ENCODE results near the gene SCP2D1. TPM values are rescaled to one million over a fixed set of nuclear protein-coding genes. Genes with fewer than 3 reads are reported as not detected.

The SCP2D1 gene
- total RNA-seq, 1 experiment from 2014 or later, result not detected

DNA sequence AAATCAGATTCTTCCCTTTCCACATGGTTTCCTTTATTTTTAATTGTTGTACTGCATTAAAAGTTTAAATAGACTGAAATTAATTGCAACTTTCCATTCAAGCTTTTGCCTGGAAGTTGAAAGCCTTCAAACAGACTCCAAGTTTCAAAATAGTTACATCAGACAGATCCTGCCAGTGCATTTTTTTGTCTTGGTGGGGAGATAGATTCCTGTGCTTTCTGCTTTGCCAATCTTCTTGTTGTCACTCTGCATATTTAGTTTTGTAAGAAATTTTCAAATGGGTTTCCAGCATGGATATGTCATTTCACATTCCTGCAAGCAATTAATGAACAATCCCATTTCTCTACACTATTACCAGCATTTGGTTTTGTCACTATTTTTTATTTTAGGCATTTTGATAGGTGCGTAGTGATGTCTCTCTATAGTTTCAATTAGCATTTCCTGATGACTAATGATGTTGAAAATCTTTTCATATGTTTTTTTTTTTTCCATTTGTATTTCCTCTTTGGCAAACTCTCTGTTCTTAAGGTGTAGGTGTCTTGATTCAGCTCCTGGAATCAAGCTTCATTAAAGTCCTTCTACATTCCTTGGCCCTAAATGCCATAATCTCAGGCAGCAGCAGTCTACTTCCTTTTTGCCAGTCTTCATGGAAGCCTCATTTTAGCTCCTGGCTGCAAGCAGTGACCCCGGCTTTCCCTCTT lies 40.5 kb downstream of the SCP2D1 start:
- no peaks in the 10 kb centered on the region for H3K36me3 Mint-ChIP-seq (ENCODE audit: insufficient read depth, unreplicated experiment)
- H3K4me3 Mint-ChIP-seq (ENCODE audit: unreplicated experiment), result no peak overlapping the region
- no peaks in the 10 kb centered on the region for H3K27me3 Mint-ChIP-seq (ENCODE audit: insufficient read depth, unreplicated experiment)
- BruUV-seq (replicated peaks), result no TSS peak
- DNase-seq (ENCODE audit: unreplicated experiment), result peak; percentile 23
- intact Hi-C loops (cut with micrococcal nuclease), result no loop called here
- ChIA-PET CTCF (interaction anchor here (0.6 to 1.1 kb wide), 2 partner anchors 33 to 106 kb away, joined by 3 read pairs; no protein-coding TSS in a partner anchor), POLR2A (interaction anchor here (0.5 kb wide), 1 partner anchor 317 kb away, joined by 3 read pairs; no protein-coding TSS in a partner anchor)
- H3K4me1 Mint-ChIP-seq (ENCODE audit: insufficient read depth, unreplicated experiment), result peaks cover 40% of the 10 kb centered on the region
- TF ChIP-seq, protein P1, sequence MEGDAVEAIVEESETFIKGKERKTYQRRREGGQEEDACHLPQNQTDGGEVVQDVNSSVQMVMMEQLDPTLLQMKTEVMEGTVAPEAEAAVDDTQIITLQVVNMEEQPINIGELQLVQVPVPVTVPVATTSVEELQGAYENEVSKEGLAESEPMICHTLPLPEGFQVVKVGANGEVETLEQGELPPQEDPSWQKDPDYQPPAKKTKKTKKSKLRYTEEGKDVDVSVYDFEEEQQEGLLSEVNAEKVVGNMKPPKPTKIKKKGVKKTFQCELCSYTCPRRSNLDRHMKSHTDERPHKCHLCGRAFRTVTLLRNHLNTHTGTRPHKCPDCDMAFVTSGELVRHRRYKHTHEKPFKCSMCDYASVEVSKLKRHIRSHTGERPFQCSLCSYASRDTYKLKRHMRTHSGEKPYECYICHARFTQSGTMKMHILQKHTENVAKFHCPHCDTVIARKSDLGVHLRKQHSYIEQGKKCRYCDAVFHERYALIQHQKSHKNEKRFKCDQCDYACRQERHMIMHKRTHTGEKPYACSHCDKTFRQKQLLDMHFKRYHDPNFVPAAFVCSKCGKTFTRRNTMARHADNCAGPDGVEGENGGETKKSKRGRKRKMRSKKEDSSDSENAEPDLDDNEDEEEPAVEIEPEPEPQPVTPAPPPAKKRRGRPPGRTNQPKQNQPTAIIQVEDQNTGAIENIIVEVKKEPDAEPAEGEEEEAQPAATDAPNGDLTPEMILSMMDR (IDR thresholded peaks at IDR 0.05; ENCODE audit: unreplicated experiment), result no peak
- no peaks in the 10 kb centered on the region for H3K9me3 Mint-ChIP-seq (ENCODE audit: unreplicated experiment)
- peak overlapping the region; percentile 74 for H3K27ac Mint-ChIP-seq (ENCODE audit: low read depth, unreplicated experiment)

GRCh38 chr20:18855882-18856281 lies 42.3 kb downstream of the SCP2D1 start:
- intact Hi-C loops (cut with micrococcal nuclease), result no loop called here
- TF ChIP-seq, protein P1 (IDR thresholded peaks at IDR 0.05; ENCODE audit: unreplicated experiment), result no peak
- Mint-ChIP-seq H3K27me3 (ENCODE audit: insufficient read depth, unreplicated experiment) (no peaks in the 10 kb centered on the region), H3K9me3 (ENCODE audit: unreplicated experiment) (peaks cover 8% of the 10 kb centered on the region), H3K4me3 (ENCODE audit: unreplicated experiment) (no peak overlapping the region), H3K27ac (ENCODE audit: low read depth, unreplicated experiment) (no peak overlapping the region), H3K36me3 (ENCODE audit: insufficient read depth, unreplicated experiment) (no peaks in the 10 kb centered on the region), H3K4me1 (ENCODE audit: insufficient read depth, unreplicated experiment) (peaks cover 42% of the 10 kb centered on the region)
- POLR2A ChIA-PET, result no interaction called here
- no peak for DNase-seq (ENCODE audit: unreplicated experiment)
- no TSS peak for BruUV-seq (replicated peaks)
- CTCF ChIA-PET, result no interaction called here

DNA sequence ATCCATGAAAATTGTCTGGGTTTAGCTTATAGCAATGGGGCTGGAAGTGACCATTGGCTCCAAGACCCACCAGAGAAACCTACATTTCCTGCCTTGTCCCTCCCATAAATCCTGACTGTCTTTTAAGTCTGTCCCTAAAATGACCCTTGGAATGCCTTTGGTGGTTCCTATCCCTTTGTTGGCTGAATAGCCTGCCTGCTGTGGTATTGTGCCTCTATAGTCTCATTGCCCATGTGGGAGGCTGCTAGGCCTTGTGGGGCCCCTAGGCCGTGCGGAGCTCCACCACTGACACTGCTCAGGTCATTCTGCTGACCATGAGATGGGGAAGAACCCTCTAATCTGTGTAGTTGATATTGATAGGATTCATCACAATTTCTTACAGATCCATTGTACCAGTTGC lies 43.3 kb downstream of the SCP2D1 start:
- Mint-ChIP-seq H3K4me1 (ENCODE audit: insufficient read depth, unreplicated experiment) (peaks cover 39% of the 10 kb centered on the region), H3K36me3 (ENCODE audit: insufficient read depth, unreplicated experiment) (no peaks in the 10 kb centered on the region), H3K27ac (ENCODE audit: low read depth, unreplicated experiment) (peak overlapping the region; percentile 69), H3K9me3 (ENCODE audit: unreplicated experiment) (peaks cover 8% of the 10 kb centered on the region), H3K27me3 (ENCODE audit: insufficient read depth, unreplicated experiment) (no peaks in the 10 kb centered on the region), H3K4me3 (ENCODE audit: unreplicated experiment) (no peak overlapping the region)
- CTCF ChIA-PET, result no interaction called here
- TF ChIP-seq, protein P1 (IDR thresholded peaks at IDR 0.05; ENCODE audit: unreplicated experiment), result no peak
- BruUV-seq (replicated peaks), result no TSS peak
- POLR2A ChIA-PET, result no interaction called here
- intact Hi-C loops (cut with micrococcal nuclease), result no loop called here
- DNase-seq (ENCODE audit: unreplicated experiment), result no peak

- Mint-ChIP-seq H3K36me3 (ENCODE audit: insufficient read depth, unreplicated experiment) (no peaks in the 10 kb centered on the region), H3K27ac (ENCODE audit: low read depth, unreplicated experiment) (peak overlapping the region; percentile 69), H3K9me3 (ENCODE audit: unreplicated experiment) (peaks cover 8% of the 10 kb centered on the region), H3K27me3 (ENCODE audit: insufficient read depth, unreplicated experiment) (no peaks in the 10 kb centered on the region), H3K4me1 (ENCODE audit: insufficient read depth, unreplicated experiment) (peaks cover 31% of the 10 kb centered on the region), H3K4me3 (ENCODE audit: unreplicated experiment) (no peak overlapping the region)
- intact Hi-C loops (cut with micrococcal nuclease), result no loop called here
- BruUV-seq (replicated peaks), result no TSS peak
- ChIA-PET CTCF (interaction anchor here (0.7 to 0.8 kb wide), 2 partner anchors 8 to 55 kb away, joined by 3 read pairs; no protein-coding TSS in a partner anchor), POLR2A (interaction anchor here (1.2 kb wide), 1 partner anchor 64 kb away, joined by 3 read pairs; no protein-coding TSS in a partner anchor)
- TF ChIP-seq, protein P1 (IDR thresholded peaks at IDR 0.05; ENCODE audit: unreplicated experiment), result no peak
- peak; percentile 46 for DNase-seq (ENCODE audit: unreplicated experiment)
Measured at GRCh38 chr20:18857640-18858039, 44.1 kb downstream of the SCP2D1 start.

All from MCF 10A (cell line).